Stomach (tissue), 4 donors: ENCODE measurements around the gene FAR1.

Experiments used
- POLR2A ChIP-seq, 4 donors: fragments of 450-650 bp; IDR thresholded peaks; one replicate each; pipeline ENCODE4 v1.6.1; 2016; ENCODE audit warnings: antibody characterized with exemption in 4 of 4, control low read depth in 2 of 4, mild to moderate bottlenecking in 1 of 4, moderate library complexity in 1 of 4
- POLR2AphosphoS5 ChIP-seq, 3 donors: sonication (generic); formaldehyde crosslinking; IDR thresholded peaks; one replicate each; pipeline ENCODE4 v1.6.1; 2016; ENCODE audit warnings: antibody characterized with exemption in 3 of 3
- TF ChIP-seq, protein P1 (sequence below), 7 experiments: fragments of 450-650 bp in 4 of 7; fragments of 200-600 bp in 3 of 7; sonication (generic) in 3 of 7; IDR thresholded peaks; one replicate each; pipeline ENCODE4 v1.5.1; 2016 to 2019; ENCODE audit warnings: antibody characterized with exemption in 7 of 7, control low read depth in 2 of 7, mild to moderate bottlenecking in 1 of 7

DNA sequence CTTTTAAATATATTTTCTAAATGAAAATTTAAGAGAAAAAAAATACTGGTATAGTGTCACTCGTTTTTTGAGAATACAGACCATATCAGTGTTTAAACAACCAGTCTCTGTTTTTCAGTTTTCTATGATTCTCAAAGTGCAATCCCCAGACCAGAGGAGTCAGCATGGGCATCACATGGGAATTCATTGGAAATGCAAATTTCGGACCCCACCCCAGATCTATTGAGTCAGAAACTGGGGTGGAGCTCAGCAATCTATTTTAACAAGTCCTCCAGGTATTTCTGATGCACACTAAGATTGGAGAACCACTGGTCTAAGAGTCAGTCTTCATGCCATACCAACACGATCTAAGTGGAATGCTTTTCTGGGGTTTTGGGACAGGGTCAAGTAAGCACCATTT lies 66.1 kb downstream of the FAR1 start:
- TF ChIP-seq, protein P1, sequence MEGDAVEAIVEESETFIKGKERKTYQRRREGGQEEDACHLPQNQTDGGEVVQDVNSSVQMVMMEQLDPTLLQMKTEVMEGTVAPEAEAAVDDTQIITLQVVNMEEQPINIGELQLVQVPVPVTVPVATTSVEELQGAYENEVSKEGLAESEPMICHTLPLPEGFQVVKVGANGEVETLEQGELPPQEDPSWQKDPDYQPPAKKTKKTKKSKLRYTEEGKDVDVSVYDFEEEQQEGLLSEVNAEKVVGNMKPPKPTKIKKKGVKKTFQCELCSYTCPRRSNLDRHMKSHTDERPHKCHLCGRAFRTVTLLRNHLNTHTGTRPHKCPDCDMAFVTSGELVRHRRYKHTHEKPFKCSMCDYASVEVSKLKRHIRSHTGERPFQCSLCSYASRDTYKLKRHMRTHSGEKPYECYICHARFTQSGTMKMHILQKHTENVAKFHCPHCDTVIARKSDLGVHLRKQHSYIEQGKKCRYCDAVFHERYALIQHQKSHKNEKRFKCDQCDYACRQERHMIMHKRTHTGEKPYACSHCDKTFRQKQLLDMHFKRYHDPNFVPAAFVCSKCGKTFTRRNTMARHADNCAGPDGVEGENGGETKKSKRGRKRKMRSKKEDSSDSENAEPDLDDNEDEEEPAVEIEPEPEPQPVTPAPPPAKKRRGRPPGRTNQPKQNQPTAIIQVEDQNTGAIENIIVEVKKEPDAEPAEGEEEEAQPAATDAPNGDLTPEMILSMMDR (IDR thresholded peaks at IDR 0.05), result no peak
- TF ChIP-seq POLR2A (IDR thresholded peaks at IDR 0.05) (no peak), POLR2AphosphoS5 (IDR thresholded peaks at IDR 0.05) (no peak)
